Smooth muscle cell (in vitro differentiated cells): ENCODE data around the gene SNX24. TPM values are rescaled to one million over a fixed set of nuclear protein-coding genes. Genes with fewer than 3 reads are reported as not detected.
A peak's percentile ranks its signal among the peaks of the same experiment; 100 is the strongest.

Source experiments
- DNase-seq: peaks from one replicate; lab custom pipeline; 2025; ENCODE audit not compliant: unreplicated experiment; lab: John Stamatoyannopoulos, UW
- H2AFZ ChIP-seq: fragments of 200-600 bp; sonication (generic); 2 replicates; pipeline ENCODE4 v1.6.0; 2016; ENCODE audit warnings: antibody characterized with exemption, low read depth, mild to moderate bottlenecking
- H3F3A ChIP-seq: fragments of 200-600 bp; sonication (generic); 2 replicates; pipeline ENCODE4 v1.6.0; 2017; ENCODE audit warnings: antibody characterized with exemption, low read depth
- H3K27ac ChIP-seq: fragments of 200-600 bp; sonication (generic); 2 replicates; pipeline ENCODE4 v1.5.1; 2016; ENCODE audit warnings: low read depth, mild to moderate bottlenecking
- H3K27me3 ChIP-seq: fragments of 200-600 bp; sonication (generic); 2 replicates; pipeline ENCODE4 v1.6.1; 2016; ENCODE audit warnings: low read depth, mild to moderate bottlenecking
- H3K36me3 ChIP-seq: fragments of 200-600 bp; sonication (generic); 2 replicates; pipeline ENCODE4 v1.5.1; 2016; ENCODE audit warnings: low read depth
- H3K4me1 ChIP-seq: fragments of 200-600 bp; sonication (generic); 2 replicates; pipeline ENCODE4 v1.5.1; 2016; ENCODE audit warnings: low read depth
- H3K4me2 ChIP-seq: fragments of 200-600 bp; sonication (generic); 2 replicates; pipeline ENCODE4 v1.6.0; 2016; ENCODE audit warnings: mild to moderate bottlenecking
- H3K4me3 ChIP-seq: fragments of 200-600 bp; sonication (generic); 2 replicates; pipeline ENCODE4 v1.5.1; 2016; ENCODE audit warnings: mild to moderate bottlenecking
- H3K79me2 ChIP-seq: fragments of 200-600 bp; sonication (generic); 2 replicates; pipeline ENCODE4 v1.6.0; 2016; ENCODE audit warnings: low read depth, mild to moderate bottlenecking
- H3K9ac ChIP-seq: fragments of 200-600 bp; sonication (generic); 2 replicates; pipeline ENCODE4 v1.6.0; 2016; ENCODE audit warnings: low read depth
- H3K9me3 ChIP-seq: fragments of 200-600 bp; sonication (generic); replicated peaks from 2 replicates; pipeline ENCODE4 v1.5.1; 2016; ENCODE audit warnings: low read depth
- H4K20me1 ChIP-seq: fragments of 200-600 bp; sonication (generic); 2 replicates; pipeline ENCODE4 v1.6.0; 2016; ENCODE audit warnings: low read depth
- CTCF ChIP-seq: fragments of 200-600 bp; sonication (generic); IDR thresholded peaks from 2 replicates; pipeline ENCODE4 v1.5.1; 2017; ENCODE audit warnings: borderline replicate concordance, mild to moderate bottlenecking, antibody characterized with exemption; ENCODE audit not compliant: insufficient read depth, poor library complexity, severe bottlenecking
- WGBS: methylation state at CpG from one replicate; pipeline ENCODE4 v1.1.7; 2016; ENCODE audit warnings: low lambda C conversion rate; 5-methylcytosine and 5-hydroxymethylcytosine counted together
- polyA plus RNA-seq: library from polyadenylated mRNA; unstranded; fragments of >200 nt; fragmentation: Nextera tagmentation; extraction: Ambion mirVana; gene quantifications from 2 replicates; pipeline ENCODE4 v1.2.1, GENCODE V29; 2016
- total RNA-seq: library from RNA; depleted of rRNA; stranded (reverse); fragments of >200 nt; gene quantifications from 2 replicates; pipeline ENCODE4 v1.2.3, GENCODE V29; 2014

SNX24 gene
- total and polyA plus RNA-seq, 2 experiments from 2014 or later, result 15.3 to 44.9 TPM

- Histone ChIP-seq H3K27me3 (no peaks in the 10 kb centered on the region), H3K79me2 (peaks cover 18% of the 10 kb centered on the region), H3K4me2 (peak overlapping the region; percentile 81), H4K20me1 (no peaks in the 10 kb centered on the region), H3K36me3 (no peaks in the 10 kb centered on the region), H3K9ac (peak overlapping the region; percentile 30), H3K4me3 (no peak overlapping the region), H3F3A (peaks cover 11% of the 10 kb centered on the region), H3K27ac (peak overlapping the region; percentile 90), H3K4me1 (peaks cover 14% of the 10 kb centered on the region), H3K9me3 (no peaks in the 10 kb centered on the region), H2AFZ (no peak overlapping the region)
- no peak for DNase-seq
- no peak for TF ChIP-seq CTCF
- 6% methylated on average over 4 of the region's 4 CpGs for WGBS
Measured at GRCh38 chr5:122906768-122907167, 61.4 kb downstream of the SNX24 start.

GRCh38 chr5:122907276-122907675 lies 61.9 kb downstream of the SNX24 start:
- WGBS, result 5% methylated on average over 3 of the region's 3 CpGs
- H3K4me1 ChIP-seq, result peaks cover 14% of the 10 kb centered on the region
- H4K20me1 ChIP-seq, result no peaks in the 10 kb centered on the region
- H3K9me3 ChIP-seq, result no peaks in the 10 kb centered on the region
- H3K27me3 ChIP-seq, result no peaks in the 10 kb centered on the region
- peak overlapping the region; percentile 81 for H3K4me2 ChIP-seq
- H3F3A ChIP-seq, result peaks cover 11% of the 10 kb centered on the region
- no peak overlapping the region for H2AFZ ChIP-seq
- DNase-seq, result no peak
- no peak for TF ChIP-seq CTCF
- peaks cover 16% of the 10 kb centered on the region for H3K79me2 ChIP-seq
- peak overlapping the region; percentile 30 for H3K9ac ChIP-seq
- no peaks in the 10 kb centered on the region for H3K36me3 ChIP-seq
- peak overlapping the region; percentile 90 for H3K27ac ChIP-seq
- no peak overlapping the region for H3K4me3 ChIP-seq

- H4K20me1 ChIP-seq, result no peaks in the 10 kb centered on the region
- no peaks in the 10 kb centered on the region for H3K36me3 ChIP-seq
- H2AFZ ChIP-seq, result no peak overlapping the region
- peaks cover 14% of the 10 kb centered on the region for H3K4me1 ChIP-seq
- H3K9me3 ChIP-seq, result no peaks in the 10 kb centered on the region
- H3K9ac ChIP-seq, result no peak overlapping the region
- DNase-seq, result no peak
- WGBS, result 74% methylated on average over 6 of the region's 6 CpGs
- H3K79me2 ChIP-seq, result peaks cover 11% of the 10 kb centered on the region
- no peaks in the 10 kb centered on the region for H3K27me3 ChIP-seq
- H3K4me3 ChIP-seq, result no peak overlapping the region
- TF ChIP-seq CTCF, result no peak
- peak overlapping the region; percentile 60 for H3K4me2 ChIP-seq
- H3F3A ChIP-seq, result peaks cover 11% of the 10 kb centered on the region
- peak overlapping the region; percentile 90 for H3K27ac ChIP-seq
Measured at GRCh38 chr5:122908108-122908507, 62.7 kb downstream of the SNX24 start.

- Histone ChIP-seq H3K36me3 (no peaks in the 10 kb centered on the region), H3K9ac (no peak overlapping the region), H2AFZ (no peak overlapping the region), H3F3A (peaks cover 11% of the 10 kb centered on the region), H3K27ac (peak overlapping the region; percentile 90), H3K79me2 (peaks cover 7% of the 10 kb centered on the region), H3K4me2 (peak overlapping the region; percentile 60), H4K20me1 (no peaks in the 10 kb centered on the region), H3K4me1 (peaks cover 14% of the 10 kb centered on the region), H3K9me3 (no peaks in the 10 kb centered on the region), H3K27me3 (no peaks in the 10 kb centered on the region), H3K4me3 (no peak overlapping the region)
- 60% methylated on average over 6 of the region's 6 CpGs for WGBS
- TF ChIP-seq CTCF, result no peak
- no peak for DNase-seq
Measured at GRCh38 chr5:122908662-122909061, 63.2 kb downstream of the SNX24 start.
